HepG2 (cell line): ENCODE results near the gene TUBA4B. TPM values are rescaled to one million over a fixed set of nuclear protein-coding genes. Genes with fewer than 3 reads are reported as not detected.
A peak's percentile ranks its signal among the peaks of the same experiment; 100 is the strongest.

Experiments
- CHCHD3 ChIP-seq: sonication (generic); formaldehyde crosslinking; IDR thresholded peaks from 2 replicates; pipeline ENCODE4 v1.8.0; 2022; ENCODE audit warnings: mild to moderate bottlenecking, missing genetic modification reagents, moderate library complexity
- DDIT3 ChIP-seq: sonication (generic); formaldehyde crosslinking; IDR thresholded peaks from 2 replicates; pipeline ENCODE4 v1.4.0; 2020; ENCODE audit warnings: mild to moderate bottlenecking, missing genetic modification reagents
- E2F5 ChIP-seq: sonication (generic); formaldehyde crosslinking; conservative IDR thresholded peaks from 2 replicates; pipeline ENCODE4 v1.4.0; 2020; ENCODE audit warnings: missing genetic modification reagents
- FOXJ3 ChIP-seq: sonication (generic); formaldehyde crosslinking; IDR thresholded peaks from 2 replicates; pipeline ENCODE4 v1.4.0; 2020; ENCODE audit warnings: missing genetic modification reagents, mild to moderate bottlenecking, borderline replicate concordance
- GATAD2A ChIP-seq: IDR thresholded peaks from 2 replicates; pipeline ENCODE4 v1.6.1; 2016
- GMEB1 ChIP-seq: sonication (generic); formaldehyde crosslinking; IDR thresholded peaks from 2 replicates; pipeline ENCODE4 v1.5.1; 2020; ENCODE audit warnings: missing genetic modification reagents, mild to moderate bottlenecking, borderline replicate concordance
- HES4 ChIP-seq: sonication (generic); formaldehyde crosslinking; IDR thresholded peaks from 2 replicates; pipeline ENCODE4 v1.9.0; 2021; ENCODE audit warnings: mild to moderate bottlenecking, missing genetic modification reagents, borderline replicate concordance
- HOXA7 ChIP-seq: sonication (generic); formaldehyde crosslinking; IDR thresholded peaks from 2 replicates; pipeline ENCODE4 v1.8.1; 2022; ENCODE audit warnings: mild to moderate bottlenecking, missing genetic modification reagents, moderate library complexity
- ISX ChIP-seq: sonication (generic); formaldehyde crosslinking; conservative IDR thresholded peaks from 2 replicates; pipeline ENCODE4 v1.5.0; 2020; ENCODE audit warnings: missing genetic modification reagents
- MZF1 ChIP-seq: sonication (generic); formaldehyde crosslinking; IDR thresholded peaks from 2 replicates; pipeline ENCODE4 v1.8.1; 2023; ENCODE audit warnings: mild to moderate bottlenecking, missing genetic modification reagents, borderline replicate concordance
- RORA ChIP-seq: sonication (generic); formaldehyde crosslinking; IDR thresholded peaks from 2 replicates; pipeline ENCODE4 v1.5.0; 2020; ENCODE audit warnings: mild to moderate bottlenecking, missing genetic modification reagents, moderate library complexity
- SNRNP70 ChIP-seq: fragments of 200-400 bp; formaldehyde crosslinking; IDR thresholded peaks from 2 replicates; pipeline ENCODE4 v1.6.1; 2017; ENCODE audit warnings: mild to moderate bottlenecking, low read depth, low read length, moderate library complexity
- ZBTB26 ChIP-seq: IDR thresholded peaks from 2 replicates; pipeline ENCODE4 v1.6.1; 2016; ENCODE audit warnings: missing compliant biosample characterization, missing genetic modification reagents, borderline replicate concordance
- ZC3H13 ChIP-seq: sonication (generic); formaldehyde crosslinking; IDR thresholded peaks from 2 replicates; pipeline ENCODE4 v1.8.1; 2023; ENCODE audit warnings: mild to moderate bottlenecking, missing genetic modification reagents, moderate library complexity
- ZNF501 ChIP-seq: sonication (generic); formaldehyde crosslinking; IDR thresholded peaks from 2 replicates; pipeline ENCODE4 v1.5.1; 2020; ENCODE audit warnings: mild to moderate bottlenecking, moderate library complexity, missing genetic modification reagents
- ZNF543 ChIP-seq: sonication (generic); formaldehyde crosslinking; IDR thresholded peaks from 2 replicates; pipeline ENCODE4 v1.4.0; 2020; ENCODE audit warnings: mild to moderate bottlenecking, missing genetic modification reagents
- ZNF7 ChIP-seq: IDR thresholded peaks from 2 replicates; pipeline ENCODE4 v1.6.1; 2016; ENCODE audit warnings: missing biosample characterization, missing genetic modification reagents
- ZNF761 ChIP-seq: sonication (generic); formaldehyde crosslinking; conservative IDR thresholded peaks from 2 replicates; pipeline ENCODE4 v1.4.0; 2020; ENCODE audit warnings: mild to moderate bottlenecking, missing genetic modification reagents
- ZNF776 ChIP-seq: sonication (generic); formaldehyde crosslinking; IDR thresholded peaks from 2 replicates; pipeline ENCODE4 v1.4.0; 2020; ENCODE audit warnings: mild to moderate bottlenecking, missing genetic modification reagents
- ZNF781 ChIP-seq: sonication (generic); formaldehyde crosslinking; IDR thresholded peaks from 2 replicates; pipeline ENCODE4 v1.5.1; 2020; ENCODE audit warnings: borderline replicate concordance, mild to moderate bottlenecking, missing genetic modification reagents; ENCODE audit errors: not compliant biosample characterization
- ZSCAN5A ChIP-seq: sonication (generic); formaldehyde crosslinking; IDR thresholded peaks from 2 replicates; pipeline ENCODE4 v1.8.0; 2022; ENCODE audit warnings: mild to moderate bottlenecking, missing genetic modification reagents, borderline replicate concordance
- polyA plus RNA-seq, 8 experiments: library from polyadenylated mRNA; depleted of rRNA in 3 of 8; stranded (reverse) in 7 of 8; unstranded in 1 of 8; fragments of >200 nt; fragmentation: Illumina TruSeq in 4 of 8; extraction: Trizol in 4 of 8; gene quantifications; 2 replicates each; pipeline versions ENCODE4 v1.2.1 to v1.2.3, GENCODE V29; 2011 to 2016; ENCODE audit warnings: low read depth in 4 of 8, missing spikeins in 1 of 8, mixed read lengths in 1 of 8; ENCODE audit not compliant: insufficient read depth in 1 of 8
- total RNA-seq, 5 experiments: library from RNA; depleted of rRNA; stranded (reverse); fragments of >200 nt; fragmentation: Illumina TruSeq; extraction: Trizol; gene quantifications; 2 replicates each; pipeline ENCODE4 v1.2.3, GENCODE V29; 2016; ENCODE audit warnings: low read depth in 1 of 5

TUBA4B gene
- total and polyA plus RNA-seq, 2 of the 13 experiments (the other 11 are each of a cell fraction or from before 2014, with no cell fraction given) = 0.18 to 0.22 TPM

GRCh38 chr2:219207884-219208740 lies 44.9 kb upstream of the TUBA4B start (continued):
- TF ChIP-seq GMEB1 (CRISPR knock-in tag) = peak; percentile 59
- TF ChIP-seq RORA = no peak
- TF ChIP-seq HES4 (CRISPR knock-in tag) = no peak
- TF ChIP-seq ZSCAN5A (CRISPR knock-in tag) = no peak
- TF ChIP-seq MZF1 (CRISPR knock-in tag) = 0 out of 2 replicates have a peak, but pooled peaks have one; percentile 34
- TF ChIP-seq ZNF776 = no peak
- no peak for TF ChIP-seq SNRNP70
- TF ChIP-seq ZNF761 (CRISPR knock-in tag) = no peak
- TF ChIP-seq ZNF7 = no peak
- TF ChIP-seq ZNF501 (CRISPR knock-in tag) = peak; percentile 63
- TF ChIP-seq CHCHD3 (CRISPR knock-in tag) = no peak
- TF ChIP-seq ZC3H13 (CRISPR knock-in tag) = peak; percentile 68; the same call in 1 of the 2 replicates
- TF ChIP-seq HOXA7 (CRISPR knock-in tag) = no peak
- TF ChIP-seq FOXJ3 (CRISPR knock-in tag) = peak; percentile 76; the same call in 1 of the 2 replicates
- TF ChIP-seq ISX (CRISPR knock-in tag) = no peak
- no peak for TF ChIP-seq ZNF781 (CRISPR knock-in tag)
- TF ChIP-seq GATAD2A (CRISPR knock-in tag) = peak; percentile 96
- no peak for TF ChIP-seq DDIT3 (CRISPR knock-in tag)
- no peak for TF ChIP-seq E2F5 (CRISPR knock-in tag)
- no peak for TF ChIP-seq ZNF543 (CRISPR knock-in tag)
- TF ChIP-seq ZBTB26 = no peak; the same call in 1 of the 2 replicates
